Brain microvascular endothelial cell (primary cell): ENCODE results near the gene IQSEC2.

Source experiments
- DNase-seq: peaks from one replicate; pipeline ENCODE4 v3.0.0-alpha.2; 2020
- H3K27ac ChIP-seq: fragments of 250-450 bp; sonication (Bioruptor Pico); 2 replicates; pipeline ENCODE4 v1.5.1; 2020; ENCODE audit warnings: mild to moderate bottlenecking, moderate library complexity
- H3K27me3 ChIP-seq: fragments of 250-450 bp; sonication (Bioruptor Pico); replicated peaks from 2 replicates; pipeline ENCODE4 v1.5.1; 2020; ENCODE audit warnings: mild to moderate bottlenecking
- H3K36me3 ChIP-seq: fragments of 250-450 bp; sonication (Bioruptor Pico); replicated peaks from 2 replicates; pipeline ENCODE4 v1.5.1; 2020; ENCODE audit warnings: mild to moderate bottlenecking
- H3K4me3 ChIP-seq: 2 replicates; pipeline ENCODE4 v1.5.1; 2011; ENCODE audit warnings: low read depth, mild to moderate bottlenecking, control low read depth, low read length, moderate library complexity
- CTCF ChIP-seq: IDR thresholded peaks from 2 replicates; pipeline ENCODE4 v1.5.1; 2011; ENCODE audit warnings: low read depth, mild to moderate bottlenecking, moderate library complexity, low read length, control low read depth, inconsistent platforms; ENCODE audit errors: missing control alignments
- in situ Hi-C: cut with HindIII; loops from 2 replicates; pipeline ENCODE4 v1.10.0; 2017; ENCODE audit warnings: low sequenced_read_pairs, low pct_ligation_motif_present

IQSEC2 gene

GRCh38 chrX:53281963-53282695, 745 bp upstream of the IQSEC2 start:
- Histone ChIP-seq H3K27me3 (no peaks in the 10 kb centered on the region), H3K27ac (no peak overlapping the region), H3K4me3 (no peak overlapping the region), H3K36me3 (no peaks in the 10 kb centered on the region)
- no peak for TF ChIP-seq CTCF
- no peak for DNase-seq
- in situ Hi-C loops = no loop called here

GRCh38 chrX:53280331-53281320, 758 bp downstream of the IQSEC2 start:
- TF ChIP-seq CTCF = no peak

GRCh38 chrX:53279296-53280237, 1.8 kb downstream of the IQSEC2 start:
- no peak for DNase-seq

More at GRCh38 chrX:53280331-53281320, 758 bp downstream of the IQSEC2 start:
- in situ Hi-C loops = no loop called here
- Histone ChIP-seq H3K36me3 (no peaks in the 10 kb centered on the region), H3K4me3 (peak overlapping the region; percentile 39), H3K27ac (peak overlapping the region; percentile 31), H3K27me3 (no peaks in the 10 kb centered on the region)
- peak; percentile 47 for DNase-seq

GRCh38 chrX:53272808-53273337, 8.5 kb downstream of the IQSEC2 start:
- TF ChIP-seq CTCF = no peak
- DNase-seq = no peak
- Histone ChIP-seq H3K27me3 (peaks cover 3% of the 10 kb centered on the region), H3K4me3 (no peak overlapping the region), H3K27ac (no peak overlapping the region), H3K36me3 (no peaks in the 10 kb centered on the region)
- in situ Hi-C loops = no loop called here

More at GRCh38 chrX:53279296-53280237, 1.8 kb downstream of the IQSEC2 start:
- Histone ChIP-seq H3K27ac (no peak overlapping the region), H3K4me3 (no peak overlapping the region), H3K36me3 (no peaks in the 10 kb centered on the region), H3K27me3 (no peaks in the 10 kb centered on the region)
- TF ChIP-seq CTCF = peak; percentile 28
- in situ Hi-C loops = no loop called here

- TF ChIP-seq CTCF = no peak
- DNase-seq = no peak
- in situ Hi-C loops = no loop called here
- H3K36me3 ChIP-seq = no peaks in the 10 kb centered on the region
- H3K4me3 ChIP-seq = no peak overlapping the region
- peaks cover 3% of the 10 kb centered on the region for H3K27me3 ChIP-seq
- H3K27ac ChIP-seq = no peak overlapping the region
Measured at GRCh38 chrX:53269536-53270107, 11.8 kb downstream of the IQSEC2 start.
